Measurements from ENCODE around the gene ALOX12. TPM values are rescaled to one million over a fixed set of nuclear protein-coding genes. Genes with fewer than 3 reads are reported as not detected.

ALOX12 gene
- total RNA-seq, 4 donors from 2014 or later, result 0.25 TPM; not detected in 3

DNA sequence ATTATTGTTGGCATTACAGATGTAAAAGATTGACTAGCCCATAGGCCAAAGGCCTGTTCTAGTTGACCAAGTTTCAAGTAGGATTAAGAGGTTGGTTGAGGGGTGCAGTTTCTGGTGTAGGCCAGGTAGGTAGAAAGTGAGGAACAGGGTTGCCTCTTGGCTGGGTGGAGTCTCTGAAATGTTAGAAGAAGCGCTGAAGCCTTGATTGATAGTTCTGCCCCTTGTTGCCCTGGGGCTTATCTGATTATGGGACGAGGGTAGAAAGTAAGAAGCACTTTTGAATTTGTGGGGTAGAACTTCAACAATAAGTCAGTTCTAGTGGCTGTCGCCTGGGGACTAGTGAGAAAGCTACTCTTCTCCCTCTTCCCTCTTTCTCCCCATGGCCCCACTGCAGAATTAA, 33.2 kb downstream of the ALOX12 start:
- TF ChIP-seq, protein P1, sequence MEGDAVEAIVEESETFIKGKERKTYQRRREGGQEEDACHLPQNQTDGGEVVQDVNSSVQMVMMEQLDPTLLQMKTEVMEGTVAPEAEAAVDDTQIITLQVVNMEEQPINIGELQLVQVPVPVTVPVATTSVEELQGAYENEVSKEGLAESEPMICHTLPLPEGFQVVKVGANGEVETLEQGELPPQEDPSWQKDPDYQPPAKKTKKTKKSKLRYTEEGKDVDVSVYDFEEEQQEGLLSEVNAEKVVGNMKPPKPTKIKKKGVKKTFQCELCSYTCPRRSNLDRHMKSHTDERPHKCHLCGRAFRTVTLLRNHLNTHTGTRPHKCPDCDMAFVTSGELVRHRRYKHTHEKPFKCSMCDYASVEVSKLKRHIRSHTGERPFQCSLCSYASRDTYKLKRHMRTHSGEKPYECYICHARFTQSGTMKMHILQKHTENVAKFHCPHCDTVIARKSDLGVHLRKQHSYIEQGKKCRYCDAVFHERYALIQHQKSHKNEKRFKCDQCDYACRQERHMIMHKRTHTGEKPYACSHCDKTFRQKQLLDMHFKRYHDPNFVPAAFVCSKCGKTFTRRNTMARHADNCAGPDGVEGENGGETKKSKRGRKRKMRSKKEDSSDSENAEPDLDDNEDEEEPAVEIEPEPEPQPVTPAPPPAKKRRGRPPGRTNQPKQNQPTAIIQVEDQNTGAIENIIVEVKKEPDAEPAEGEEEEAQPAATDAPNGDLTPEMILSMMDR (IDR thresholded peaks at IDR 0.05), result no peak
- ATAC-seq (ENCODE audit: low FRiP score), result no peak
- DNase-seq (ENCODE audit: low spot score), result no peak

DNA sequence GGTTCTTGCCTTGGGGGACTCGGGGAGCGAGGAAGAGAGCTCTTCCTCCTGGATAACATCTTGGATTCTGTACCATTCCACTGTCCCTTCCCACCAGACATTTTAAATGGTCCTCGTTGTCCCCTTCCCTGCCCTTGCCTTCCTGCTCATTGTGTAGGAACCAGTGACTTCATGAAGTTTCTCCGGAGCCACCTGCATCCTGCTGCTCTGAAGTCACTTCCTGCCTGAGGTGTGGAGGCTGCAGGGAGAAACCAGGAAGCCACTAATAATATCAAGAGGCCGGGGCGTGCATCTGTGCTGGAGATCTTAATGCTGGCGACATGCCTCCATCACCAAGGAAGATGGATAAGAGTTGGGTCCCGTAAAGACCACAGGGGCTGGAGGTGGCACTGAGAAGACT, 33.8 kb downstream of the ALOX12 start:
- no peak for ATAC-seq (ENCODE audit: low FRiP score)
- DNase-seq (ENCODE audit: low spot score), result no peak
- TF ChIP-seq, protein P1 (IDR thresholded peaks at IDR 0.05), result no peak

DNA sequence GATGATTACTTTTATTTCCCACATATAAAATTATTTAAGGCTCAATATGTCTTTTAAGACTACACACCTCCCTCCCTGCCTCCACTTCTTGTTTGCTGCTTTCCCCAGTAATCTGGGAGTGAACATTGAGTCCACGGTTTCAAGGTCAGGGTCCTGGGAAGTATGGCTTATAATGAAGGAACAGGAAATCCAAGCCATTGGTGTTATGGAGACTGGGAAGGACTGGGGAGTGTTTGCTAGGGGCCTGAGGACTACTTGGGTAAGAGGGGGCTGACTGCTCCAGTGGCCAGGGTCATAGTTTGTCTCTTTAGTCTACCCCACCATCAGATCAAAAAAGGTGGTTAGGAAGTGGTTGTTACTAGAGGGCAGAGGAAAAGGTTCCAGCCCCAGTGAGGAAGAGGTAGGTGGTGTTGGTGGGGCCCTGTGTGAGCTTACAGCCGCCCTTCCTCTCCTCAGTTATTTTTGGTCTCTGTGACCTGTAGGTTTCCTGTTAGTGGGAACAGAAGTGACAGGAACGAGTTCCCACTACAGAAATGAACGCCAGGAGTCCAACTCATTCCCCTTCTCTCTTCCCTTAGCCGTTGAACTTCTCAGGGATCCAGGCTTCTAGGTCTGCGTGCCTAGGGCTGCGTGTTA, 39.2 kb downstream of the ALOX12 start:
- no peak for DNase-seq (ENCODE audit: low spot score)
- ATAC-seq (ENCODE audit: low FRiP score), result no peak
- TF ChIP-seq, protein P1 (IDR thresholded peaks at IDR 0.05), result no peak

DNA sequence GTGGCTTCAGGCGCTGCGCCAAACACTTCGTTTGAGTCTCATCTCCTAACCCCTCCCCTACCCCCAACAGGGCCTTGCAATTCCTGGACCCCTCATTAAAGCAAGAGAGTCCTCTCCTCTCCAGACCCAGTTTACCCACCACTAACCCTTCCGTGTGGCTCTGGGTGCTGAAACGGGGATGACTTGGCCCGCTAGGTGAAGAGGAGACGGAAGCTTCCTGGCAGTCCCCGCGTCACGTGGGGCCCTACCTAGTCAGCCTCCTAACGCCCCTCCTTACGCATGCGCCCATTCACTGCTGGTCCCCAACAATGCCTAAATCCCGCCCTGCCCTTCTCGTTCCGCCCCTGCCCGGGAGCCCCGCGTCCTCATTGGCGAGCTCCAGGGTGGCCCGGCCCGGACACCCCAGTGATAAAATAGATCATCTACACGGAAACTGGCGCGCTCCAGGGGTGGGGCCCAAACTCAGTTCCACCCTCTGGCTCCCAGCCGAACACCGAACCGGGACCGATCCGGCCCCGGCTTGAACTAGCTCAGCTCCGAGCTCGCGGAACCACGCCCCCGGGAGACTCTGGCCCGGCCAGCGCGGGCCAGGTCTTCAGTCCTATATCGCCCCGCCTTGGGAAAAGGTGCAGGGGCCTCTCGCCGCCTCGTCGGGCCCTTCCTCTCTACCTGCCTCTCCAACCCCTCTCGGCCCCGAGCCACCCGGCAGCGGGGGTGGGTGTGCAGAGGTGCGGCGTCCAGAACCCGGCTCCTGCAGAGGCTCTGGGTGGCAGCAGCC, 39.9 kb downstream of the ALOX12 start, which contains the start of gene SLC16A13:
SLC16A13 (plus strand) TSS at position 425 of the 778 bp plus-strand sequence. CDS start 368 bp downstream, outside the sequence.
- TF ChIP-seq, protein P1 (IDR thresholded peaks at IDR 0.05), result no peak
- DNase-seq (ENCODE audit: low spot score) (peak; percentile 83), ATAC-seq (ENCODE audit: low FRiP score) (peak; percentile 97)

DNA sequence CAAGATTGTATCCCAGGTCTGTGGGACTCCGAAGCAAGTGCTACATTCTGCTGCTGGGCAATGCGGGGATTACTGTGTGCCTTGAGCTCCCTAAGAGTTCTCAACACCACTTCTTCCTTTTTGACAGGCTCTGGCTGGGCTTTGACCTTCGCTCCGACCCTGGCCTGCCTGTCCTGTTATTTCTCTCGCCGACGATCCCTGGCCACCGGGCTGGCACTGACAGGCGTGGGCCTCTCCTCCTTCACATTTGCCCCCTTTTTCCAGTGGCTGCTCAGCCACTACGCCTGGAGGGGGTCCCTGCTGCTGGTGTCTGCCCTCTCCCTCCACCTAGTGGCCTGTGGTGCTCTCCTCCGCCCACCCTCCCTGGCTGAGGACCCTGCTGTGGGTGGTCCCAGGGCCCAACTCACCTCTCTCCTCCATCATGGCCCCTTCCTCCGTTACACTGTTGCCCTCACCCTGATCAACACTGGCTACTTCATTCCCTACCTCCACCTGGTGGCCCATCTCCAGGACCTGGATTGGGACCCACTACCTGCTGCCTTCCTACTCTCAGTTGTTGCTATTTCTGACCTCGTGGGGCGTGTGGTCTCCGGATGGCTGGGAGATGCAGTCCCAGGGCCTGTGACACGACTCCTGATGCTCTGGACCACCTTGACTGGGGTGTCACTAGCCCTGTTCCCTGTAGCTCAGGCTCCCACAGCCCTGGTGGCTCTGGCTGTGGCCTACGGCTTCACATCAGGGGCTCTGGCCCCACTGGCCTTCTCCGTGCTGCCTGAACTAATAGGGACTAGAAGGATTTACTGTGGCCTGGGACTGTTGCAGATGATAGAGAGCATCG, 42.4 kb downstream of the ALOX12 start:
- ATAC-seq (ENCODE audit: low FRiP score) (no peak), DNase-seq (ENCODE audit: low spot score) (no peak)
- TF ChIP-seq, protein P1 (IDR thresholded peaks at IDR 0.05), result no peak

DNA sequence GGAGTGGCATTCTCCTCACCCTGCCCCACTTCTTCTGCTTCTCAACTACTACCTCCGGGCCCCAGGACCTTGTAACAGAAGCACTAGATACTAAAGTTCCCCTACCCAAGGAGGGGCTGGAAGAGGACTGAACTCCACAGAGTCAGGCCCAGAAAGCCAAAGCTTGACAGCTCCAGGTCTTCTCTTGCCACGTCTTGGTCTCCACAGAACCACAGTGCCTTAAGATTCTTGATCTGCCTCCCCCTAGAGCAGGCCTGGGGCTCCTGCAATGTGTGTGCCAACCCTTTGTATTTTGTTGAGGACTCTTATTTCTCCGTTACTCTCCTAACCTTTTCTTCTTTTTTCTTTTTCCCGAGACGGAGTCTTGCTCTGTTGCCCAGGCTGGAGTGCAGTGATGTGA, 44.0 kb downstream of the ALOX12 start:
- TF ChIP-seq, protein P1 (IDR thresholded peaks at IDR 0.05), result no peak

More for the DNA sequence above, 44.0 kb downstream of the ALOX12 start:
- ATAC-seq (ENCODE audit: low FRiP score) (no peak), DNase-seq (ENCODE audit: low spot score) (no peak)
